NCI-H748 (cell line): ENCODE measurements around the gene RNF20.
"Not testable (repeated sequence)": the region's sequence is repeated elsewhere in the genome, so short reads cannot be mapped to it uniquely, and the experiment has no call there.

Source experiments
- DNase-seq: peaks from one replicate; lab custom pipeline; 2025; ENCODE audit not compliant: unreplicated experiment; lab: John Stamatoyannopoulos, UW

Gene RNF20

DNA sequence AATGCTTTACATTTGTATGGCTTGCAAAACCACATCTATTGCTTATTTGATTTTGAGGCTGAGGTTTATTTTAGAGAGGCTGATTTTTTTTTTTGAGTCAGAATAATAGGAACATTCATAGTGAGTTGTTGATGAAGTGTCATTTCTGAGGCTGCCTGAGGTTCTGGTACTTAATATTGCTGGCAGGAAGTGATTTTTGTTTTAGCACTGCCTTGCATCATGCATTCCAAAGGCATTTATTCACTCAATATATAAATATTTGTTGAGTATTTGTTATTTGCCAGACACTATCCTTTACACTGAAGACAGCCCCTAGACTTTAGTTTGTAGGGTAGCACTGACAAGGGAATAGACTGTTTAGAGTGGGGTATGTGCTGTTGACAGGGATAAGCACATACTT lies 2.7 kb downstream of the RNF20 start:
- no peak for DNase-seq

DNA sequence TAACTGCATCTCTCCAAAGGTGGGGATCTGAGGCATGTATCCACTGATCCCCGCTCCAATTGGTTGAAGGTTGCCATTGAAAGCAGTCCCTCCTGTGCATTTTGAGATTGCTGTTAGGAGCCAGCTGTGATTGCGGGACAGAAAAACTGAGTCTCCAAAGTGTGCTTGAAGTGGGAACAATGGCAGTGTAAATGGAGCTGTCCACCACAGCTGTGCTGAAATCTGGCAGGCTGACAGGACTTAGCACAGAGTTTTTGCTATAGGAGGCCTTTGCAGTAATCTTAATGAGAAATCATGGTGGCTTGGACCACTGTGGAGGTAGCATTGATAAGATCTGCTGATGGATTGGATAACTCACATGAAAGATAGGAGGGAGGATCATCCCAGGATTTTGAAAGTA lies 3.3 kb downstream of the RNF20 start:
- no peak for DNase-seq

DNA sequence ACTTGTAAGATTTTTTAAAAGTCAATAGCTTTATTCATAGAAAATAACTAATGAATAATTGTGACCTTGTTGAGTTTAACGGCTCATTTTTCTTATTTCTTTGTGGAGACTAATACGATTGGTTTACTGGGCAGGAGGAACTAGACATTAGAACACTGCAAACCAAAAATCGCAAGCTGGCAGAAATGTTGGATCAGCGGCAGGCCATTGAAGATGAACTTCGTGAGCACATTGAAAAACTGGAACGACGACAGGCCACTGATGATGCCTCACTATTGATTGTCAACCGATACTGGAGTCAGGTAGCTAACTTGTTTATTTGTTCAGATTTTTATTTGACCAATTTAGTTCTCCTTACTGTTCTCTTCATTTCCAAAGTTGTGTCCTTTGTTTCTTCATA lies 6.4 kb downstream of the RNF20 start:
- DNase-seq = no peak

DNA sequence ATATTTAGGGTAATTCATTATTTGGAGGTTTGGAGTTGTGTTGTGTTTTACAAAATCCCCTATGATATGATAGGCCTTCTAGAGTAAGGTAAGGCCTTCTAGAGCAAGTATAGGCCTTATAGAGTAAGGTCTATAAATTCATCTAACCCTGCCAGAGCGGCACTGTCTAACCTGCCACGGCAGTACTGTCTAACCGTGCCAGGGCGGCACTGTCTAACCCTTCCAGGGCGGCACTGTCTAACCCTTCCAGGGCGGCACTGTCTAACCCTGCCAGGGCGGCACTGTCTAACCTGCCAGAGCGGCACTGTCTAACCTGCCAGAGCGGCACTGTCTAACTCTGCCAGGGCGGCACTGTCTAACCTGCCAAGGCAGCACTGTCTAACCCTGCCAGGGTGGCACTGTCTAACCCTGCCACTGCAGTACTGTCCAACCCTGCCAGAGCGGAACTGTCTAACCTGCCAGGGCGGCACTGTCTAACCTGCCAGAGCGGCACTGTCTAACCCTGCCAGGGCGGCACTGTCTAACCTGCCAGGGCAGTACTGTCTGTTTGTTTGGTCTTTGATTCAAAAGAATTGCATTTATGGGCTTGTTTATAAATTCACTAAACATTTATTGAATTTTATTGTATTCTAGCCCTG lies 9.6 kb downstream of the RNF20 start:
- DNase-seq = no peak

DNA sequence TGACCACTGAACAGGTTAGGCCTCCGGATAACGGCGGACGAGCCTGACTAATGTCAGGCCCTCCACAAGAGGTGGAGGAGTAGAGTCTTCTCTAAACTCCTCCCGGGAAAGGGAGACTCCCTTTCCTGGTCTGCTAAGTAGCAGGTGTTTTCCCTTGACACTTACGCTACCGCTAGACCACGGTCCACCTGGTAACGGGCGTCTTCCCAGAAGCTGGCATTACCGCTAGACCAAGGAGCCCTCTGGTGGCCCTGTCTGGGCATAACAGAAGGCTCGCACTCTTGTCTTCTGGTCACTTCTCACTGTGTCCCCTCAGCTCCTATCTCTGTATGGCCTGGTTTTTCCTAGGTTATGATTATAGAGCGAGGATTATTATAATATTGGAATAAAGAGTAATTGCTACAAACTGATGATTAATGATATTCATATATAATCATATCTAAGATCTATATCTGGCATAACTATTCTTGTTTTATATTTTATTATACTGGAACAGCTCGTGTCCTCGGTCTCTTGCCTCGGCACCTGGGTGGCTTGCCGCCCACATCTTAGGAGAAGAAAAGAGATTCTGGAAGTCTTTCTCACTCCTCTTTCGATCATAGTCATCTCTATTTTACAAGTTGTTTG lies 15.9 kb downstream of the RNF20 start:
- DNase-seq = not testable (repeated sequence)

DNA sequence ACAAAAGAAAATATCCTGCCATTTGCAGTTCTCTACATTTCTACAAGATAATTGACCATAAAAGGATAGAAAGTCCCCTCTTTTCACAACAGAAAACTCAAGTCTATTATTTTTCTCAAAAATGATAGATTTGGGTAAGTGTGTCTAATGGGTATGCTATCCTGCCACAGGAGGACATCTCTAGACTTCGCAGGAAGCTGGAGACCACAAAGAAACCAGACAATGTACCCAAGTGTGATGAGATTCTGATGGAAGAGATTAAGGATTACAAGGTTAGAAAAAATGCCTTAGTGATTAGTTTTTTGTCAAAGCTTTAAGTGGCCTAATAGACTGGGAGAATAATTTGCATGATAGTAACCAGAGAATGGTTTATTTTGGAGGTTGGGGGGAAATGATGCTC lies 28.1 kb downstream of the RNF20 start:
- no peak for DNase-seq

DNA sequence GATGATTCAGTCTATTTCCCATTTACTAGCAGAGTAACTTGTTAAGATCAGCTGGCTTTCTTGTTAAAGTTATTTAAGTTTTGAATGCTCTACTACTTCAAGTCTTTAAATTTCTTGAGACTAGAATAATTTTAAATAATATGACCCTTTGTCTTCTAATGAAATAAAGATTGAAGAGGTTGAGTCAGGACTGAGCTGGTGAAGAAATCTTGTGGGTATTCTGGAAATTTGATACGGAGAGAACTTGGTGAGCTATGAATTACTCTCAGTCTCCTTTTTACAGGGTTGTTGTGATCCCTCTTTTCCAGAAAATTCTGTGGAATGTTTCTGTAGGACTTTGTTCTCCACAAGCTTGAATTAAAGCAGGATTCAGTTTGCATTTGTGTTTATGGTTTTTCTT lies 29.3 kb downstream of the RNF20 start:
- DNase-seq = no peak

DNA sequence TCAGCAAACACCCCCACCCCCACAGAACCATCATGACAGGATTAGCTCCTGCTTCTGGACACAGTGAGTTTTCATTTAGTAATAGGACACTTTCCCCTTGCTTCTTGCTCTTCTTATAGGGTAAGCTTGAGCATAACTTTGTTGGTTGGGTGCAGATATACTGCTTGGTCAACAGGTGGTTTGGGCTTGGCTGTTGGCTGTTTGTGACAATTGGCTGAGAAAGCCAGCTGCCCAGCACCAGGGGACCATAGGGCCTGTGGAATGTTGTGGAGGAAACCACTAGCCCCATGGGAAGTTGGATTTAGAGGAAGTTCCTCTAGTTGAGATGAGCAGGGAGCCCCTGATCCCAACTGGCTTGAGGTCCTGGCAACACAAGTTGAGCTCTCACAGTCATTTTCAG lies 30.6 kb downstream of the RNF20 start:
- DNase-seq = no peak

DNA sequence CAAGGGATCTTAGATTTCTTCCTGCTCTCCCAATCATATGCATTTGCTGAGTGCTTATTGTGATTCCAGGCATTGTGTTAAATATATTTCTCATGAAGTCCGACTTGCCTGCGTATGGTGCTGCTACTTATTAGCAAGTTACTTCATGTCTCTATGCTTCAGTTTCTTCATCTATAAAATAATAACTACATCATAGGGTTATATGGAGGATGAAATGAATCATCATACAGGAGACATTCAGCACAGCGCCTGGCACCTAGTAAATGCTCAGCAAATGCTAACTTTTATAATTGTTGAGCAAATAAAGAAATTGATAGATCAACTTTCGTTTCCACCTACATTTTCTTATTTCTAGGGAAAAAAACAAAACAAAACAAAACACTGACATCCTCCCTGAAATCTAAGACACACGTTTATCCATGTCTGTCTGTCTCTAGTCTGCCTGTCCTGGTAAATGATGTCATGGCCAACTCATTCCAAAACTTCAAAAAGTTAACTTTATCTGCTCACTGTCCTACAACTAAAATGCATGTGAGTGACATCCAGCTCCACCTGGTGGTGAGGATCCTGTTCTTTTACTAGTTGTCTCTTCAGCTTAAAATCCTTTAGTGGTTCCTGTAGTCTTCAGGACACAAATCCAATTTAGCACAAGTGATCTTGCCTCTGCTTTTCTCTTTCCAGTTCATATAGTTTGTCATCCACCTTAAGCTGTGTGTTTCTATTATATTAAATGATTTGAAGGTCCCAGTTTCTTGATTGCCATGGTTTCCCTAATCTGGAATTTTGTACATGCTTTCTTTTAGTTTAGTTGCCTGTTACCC lies 33.5 kb downstream of the RNF20 start:
- peak; percentile 19 for DNase-seq

DNA sequence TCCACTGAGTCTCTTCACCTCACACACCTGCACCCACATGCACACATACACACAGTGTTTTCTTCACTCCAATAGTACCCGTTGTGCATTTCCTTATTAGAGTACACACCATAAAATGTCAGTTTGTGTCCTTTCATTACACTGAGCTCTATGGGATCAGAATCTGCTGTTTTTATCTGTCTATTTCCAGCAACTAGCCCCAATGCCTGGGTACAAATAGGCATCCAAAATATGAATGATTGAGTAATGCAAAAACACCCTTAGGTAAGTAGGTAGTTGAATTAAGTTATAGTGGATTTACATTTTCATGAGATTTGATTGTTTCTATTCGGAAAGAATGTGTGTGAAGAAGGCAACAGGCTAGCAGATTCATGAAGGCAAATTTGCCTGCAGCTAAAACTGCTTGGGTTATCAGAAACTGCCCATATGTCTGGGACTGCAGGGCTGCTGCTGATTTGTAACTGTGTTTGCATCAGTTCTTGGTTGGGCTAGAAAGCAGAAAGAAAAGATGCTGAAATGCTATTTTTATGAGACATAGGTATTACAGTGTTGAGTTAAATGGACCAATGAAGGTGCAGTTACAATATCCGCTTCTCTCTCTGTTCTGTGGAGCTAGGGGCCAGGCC lies 34.2 kb downstream of the RNF20 start:
- DNase-seq = no peak

DNA sequence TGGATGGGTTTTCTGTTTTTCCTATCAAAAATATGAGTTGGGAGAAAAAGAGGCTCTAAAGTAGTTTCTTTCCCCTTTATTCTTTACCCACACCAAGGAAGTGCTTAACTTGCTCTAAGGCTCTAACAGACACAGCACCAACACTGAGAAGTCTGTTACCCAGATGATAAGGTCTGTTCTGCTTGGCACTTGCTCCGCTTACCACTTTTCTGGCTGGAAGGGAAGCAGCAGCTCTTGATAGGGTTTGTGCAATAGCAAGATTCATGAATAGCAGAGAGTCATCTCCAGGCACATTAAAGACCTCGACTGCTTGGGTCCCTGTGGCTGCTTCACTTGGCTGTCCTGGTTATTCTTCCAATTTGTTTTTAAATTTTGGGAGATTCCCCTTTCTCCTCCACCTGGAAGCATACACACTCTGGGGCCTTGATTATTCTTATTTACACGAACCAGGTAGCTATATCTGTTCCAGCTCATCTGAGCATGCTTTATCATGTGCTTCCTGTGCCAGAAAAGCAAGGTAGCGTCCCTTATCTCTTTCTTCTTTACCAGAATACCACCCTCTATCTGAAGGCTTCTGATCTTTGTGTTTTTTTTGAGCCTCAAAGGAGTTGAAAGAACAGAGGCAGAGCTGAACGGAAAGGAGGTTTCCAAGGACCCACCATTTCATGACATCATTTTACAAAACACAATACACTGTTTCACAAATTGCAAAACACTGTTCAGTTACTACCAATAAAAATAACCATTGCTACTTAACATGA lies 36.3 kb downstream of the RNF20 start:
- DNase-seq = no peak

DNA sequence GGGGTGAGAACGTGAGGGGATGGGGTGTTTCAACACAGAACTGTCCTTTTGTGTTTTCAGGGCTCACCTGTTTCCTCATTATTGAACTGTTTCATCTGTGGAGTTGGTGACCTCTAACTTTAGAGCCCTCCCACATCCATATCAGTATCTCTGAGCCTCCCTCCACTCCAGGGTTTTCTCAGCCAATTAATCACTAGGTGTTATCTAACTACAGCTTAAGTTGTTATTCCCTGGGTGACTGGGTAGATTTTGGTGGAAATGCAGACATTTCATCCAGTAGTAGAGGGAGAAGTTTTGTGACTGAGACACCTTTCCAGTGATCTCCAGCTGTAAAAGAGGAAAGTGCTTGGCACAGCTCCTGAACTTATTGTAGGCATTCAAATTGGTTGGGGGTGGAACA lies 37.5 kb downstream of the RNF20 start:
- no peak for DNase-seq

DNA sequence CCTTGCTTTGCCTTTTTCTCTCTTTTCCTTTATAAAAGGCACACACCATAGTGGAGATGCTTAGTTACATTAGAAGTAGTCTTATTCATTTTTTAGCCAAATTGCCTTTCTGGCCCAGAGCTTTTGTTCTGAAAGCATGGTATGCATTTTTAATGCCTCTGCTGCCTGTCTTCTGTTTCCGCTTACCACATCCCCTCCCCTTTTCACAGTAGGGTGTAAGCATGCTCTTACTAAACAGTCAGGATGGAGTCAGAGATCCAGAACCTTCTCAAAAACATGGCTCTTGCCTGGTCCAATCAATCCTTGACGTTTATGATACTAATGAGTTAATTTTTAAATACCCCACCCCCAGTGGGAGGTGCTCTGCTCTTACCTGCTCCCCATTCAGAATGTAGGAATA lies 38.7 kb downstream of the RNF20 start:
- no peak for DNase-seq

DNA sequence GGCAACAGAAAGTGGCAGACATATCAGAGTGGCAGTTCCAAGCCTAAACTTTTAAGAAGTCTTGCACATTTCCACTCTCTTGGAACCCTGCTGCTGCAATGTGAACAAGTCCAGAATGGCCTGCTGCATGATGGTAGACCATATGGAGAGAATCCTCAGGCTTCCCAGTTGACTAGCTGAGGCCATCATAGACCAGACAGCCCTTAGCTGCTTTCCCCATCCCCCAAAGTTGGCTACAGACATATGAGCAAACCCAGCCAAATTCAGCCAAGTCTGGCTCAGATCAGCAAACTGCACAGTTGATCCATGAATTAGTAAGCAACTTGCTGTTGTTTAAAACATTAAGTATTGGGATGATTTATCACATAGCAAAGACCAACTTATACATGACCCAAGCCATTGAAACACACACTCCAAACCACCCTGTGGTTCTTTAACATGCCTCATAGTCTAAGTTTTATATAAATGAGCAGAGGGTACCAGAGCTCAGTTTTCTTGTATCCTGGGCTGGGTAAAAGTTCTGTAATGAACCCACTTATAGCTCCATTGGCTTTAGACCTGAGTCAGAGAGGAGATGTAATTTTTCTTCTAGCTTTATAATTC lies 41.2 kb downstream of the RNF20 start:
- no peak for DNase-seq

DNA sequence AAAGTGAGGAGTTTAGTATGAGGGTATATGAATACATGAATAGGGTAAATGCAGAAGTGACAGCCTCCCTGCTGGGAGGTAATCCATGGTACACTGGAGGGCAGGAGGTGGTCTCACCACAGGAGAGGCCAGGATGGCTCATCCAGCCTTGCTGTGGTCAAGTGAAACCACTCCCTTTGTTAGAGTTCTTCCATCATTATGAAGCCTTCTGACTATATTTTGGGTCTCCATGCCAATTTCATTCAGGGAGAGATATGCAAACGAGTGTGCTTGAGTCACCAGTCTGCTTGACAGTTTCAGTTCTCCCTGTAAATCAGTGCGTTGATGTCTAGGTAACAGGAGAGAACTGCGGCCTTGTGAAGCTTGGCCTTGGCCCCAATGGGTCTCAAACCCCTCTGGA lies 44.7 kb downstream of the RNF20 start:
- DNase-seq = no peak

DNA sequence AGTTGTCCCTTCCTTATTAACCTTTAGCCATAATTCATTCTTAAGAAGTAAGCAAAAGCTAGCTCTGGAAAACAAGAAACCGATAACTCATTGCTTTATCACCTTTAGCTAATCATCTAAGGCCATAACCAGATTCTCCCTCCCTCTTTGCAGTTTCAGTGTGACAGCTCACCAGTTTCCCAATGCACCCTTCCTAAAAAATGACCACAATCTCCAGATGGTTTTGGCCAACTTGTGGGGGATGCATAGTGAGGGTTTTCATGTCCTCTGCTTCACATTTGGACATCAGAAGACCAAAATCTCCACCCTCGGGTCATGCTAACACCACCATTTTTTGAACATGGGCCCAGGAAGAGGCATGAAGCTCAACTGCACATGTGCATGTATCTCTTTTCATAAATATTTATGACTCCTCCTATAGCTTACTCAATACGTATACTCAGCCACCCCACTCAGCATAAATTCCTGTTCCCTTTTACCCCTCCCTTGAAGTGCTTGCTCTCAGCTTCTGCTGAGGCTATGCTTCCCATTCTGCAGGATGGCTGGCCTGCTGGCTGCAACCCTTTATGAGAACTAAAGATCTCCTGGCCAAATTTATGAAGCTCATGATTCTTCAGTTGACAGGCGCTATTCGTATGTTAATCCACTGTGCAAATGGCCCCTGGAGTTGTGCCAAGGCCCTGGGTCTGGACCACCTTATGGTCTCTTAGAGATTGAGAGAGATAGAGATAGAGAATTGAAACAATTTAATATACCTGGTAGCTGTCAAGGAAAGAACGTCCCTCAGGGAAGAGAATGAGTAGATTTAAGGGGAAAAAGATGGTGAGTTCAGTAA lies 46.3 kb downstream of the RNF20 start:
- no peak for DNase-seq

DNA sequence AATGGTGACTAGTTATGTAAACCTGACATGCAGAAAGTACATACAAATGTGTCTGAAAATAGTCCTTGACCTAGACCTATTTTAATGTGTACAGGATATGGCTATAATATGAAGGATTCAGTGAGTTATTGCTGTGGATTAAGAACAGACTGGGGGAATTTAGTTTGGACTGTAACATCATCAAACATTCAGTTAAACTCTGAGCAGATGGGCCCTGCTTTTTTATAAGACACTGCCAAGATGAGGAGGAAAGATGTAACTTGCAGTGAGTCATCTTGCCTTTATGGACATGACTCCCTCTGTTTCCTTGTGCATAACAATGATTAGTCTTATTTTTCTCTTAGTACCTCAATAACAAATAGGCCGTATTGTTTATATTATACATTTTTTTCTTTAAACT lies 48.9 kb downstream of the RNF20 start:
- DNase-seq = no peak

DNA sequence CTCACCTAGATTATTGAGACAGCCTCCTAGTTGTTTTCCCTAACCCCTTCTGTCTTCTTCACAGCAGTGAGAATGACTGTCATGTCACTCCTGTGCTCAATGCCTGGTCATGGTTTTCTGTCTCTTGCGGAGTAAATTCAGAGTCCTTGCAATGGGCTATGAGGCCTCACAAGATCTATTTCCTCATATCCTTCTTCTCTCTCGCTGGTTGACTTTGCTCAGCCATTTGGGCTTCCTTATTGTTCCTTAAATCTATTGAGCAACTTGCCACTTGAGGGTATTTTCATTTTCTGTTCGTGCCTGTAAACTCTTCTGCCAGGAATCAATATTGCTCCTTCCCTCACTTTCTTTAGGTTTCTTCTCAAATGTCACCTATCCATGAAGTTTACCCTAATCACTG lies 52.1 kb downstream of the RNF20 start:
- DNase-seq = no peak

DNA sequence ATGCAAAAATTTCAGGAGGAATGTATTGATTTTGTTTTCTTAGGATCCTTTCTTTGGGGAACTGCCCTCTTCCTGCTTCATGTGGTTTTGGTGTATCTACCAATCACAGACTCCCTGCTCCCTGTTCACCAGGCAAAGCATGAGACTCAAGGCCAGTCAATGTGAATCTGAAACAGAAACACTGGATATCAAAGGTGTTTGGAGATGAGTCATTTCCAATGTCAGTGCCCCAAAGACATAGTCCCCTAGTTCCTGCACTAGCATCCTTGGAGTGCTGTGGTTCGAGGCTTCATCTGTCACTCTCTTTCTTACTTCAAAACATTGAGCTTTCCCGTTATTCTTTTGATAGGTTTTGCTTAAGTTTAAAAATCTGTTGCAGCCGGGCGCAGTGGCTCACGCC lies 53.0 kb downstream of the RNF20 start:
- DNase-seq = no peak
